ENCODE data around the gene SV2B. TPM values are rescaled to one million over a fixed set of nuclear protein-coding genes. Genes with fewer than 3 reads are reported as not detected.

SV2B gene
- total and polyA plus RNA-seq, 2 donors from 2014 or later: 0.17 to 3.9 TPM

- Histone ChIP-seq H3K36me3 (ENCODE audit: control insufficient read depth in 2 of 3, insufficient read depth in 3 of 3, low read length in 3 of 3) (no peaks in the 10 kb centered on the region), H3K27me3 (ENCODE audit: control insufficient read depth, insufficient read depth, low read length) (no peaks in the 10 kb centered on the region), H3K9ac (ENCODE audit: low read length in 3 of 3) (no peak overlapping the region), H3K4me3 (ENCODE audit: low read length in 3 of 3) (no peak overlapping the region), H3K4me1 (ENCODE audit: control insufficient read depth in 2 of 3, insufficient read depth in 2 of 3, low read depth in 1 of 3, low read length in 3 of 3) (no peaks in the 10 kb centered on the region), H3K9me3 (ENCODE audit: control insufficient read depth in 2 of 3, insufficient read depth in 1 of 3, low read length in 3 of 3) (no peaks in the 10 kb centered on the region), H3K27ac (ENCODE audit: low read depth in 2 of 2, low read length in 2 of 2) (no peak overlapping the region)
- intact Hi-C loops (cut with DNase I): no loop called here
- no peak for TF ChIP-seq CTCF (IDR thresholded peaks at IDR 0.05; ENCODE audit: borderline replicate concordance, extremely low read depth, insufficient read depth)
- FAIRE-seq (no peak), DNase-seq (no peak)
Measured at GRCh38 chr15:91282486-91282885, 182.4 kb downstream of the SV2B start.

GRCh38 chr15:91283155-91283554 is 183.1 kb downstream of the SV2B start:
- Histone ChIP-seq H3K27ac (ENCODE audit: low read depth in 2 of 2, low read length in 2 of 2) (no peak overlapping the region), H3K9me3 (ENCODE audit: control insufficient read depth in 2 of 3, insufficient read depth in 1 of 3, low read length in 3 of 3) (no peaks in the 10 kb centered on the region), H3K4me3 (ENCODE audit: low read length in 3 of 3) (no peak overlapping the region), H3K4me1 (ENCODE audit: control insufficient read depth in 2 of 3, insufficient read depth in 2 of 3, low read depth in 1 of 3, low read length in 3 of 3) (no peaks in the 10 kb centered on the region), H3K36me3 (ENCODE audit: control insufficient read depth in 2 of 3, insufficient read depth in 3 of 3, low read length in 3 of 3) (no peaks in the 10 kb centered on the region), H3K9ac (ENCODE audit: low read length in 3 of 3) (no peak overlapping the region), H3K27me3 (ENCODE audit: control insufficient read depth, insufficient read depth, low read length) (no peaks in the 10 kb centered on the region)
- DNase-seq (no peak), FAIRE-seq (no peak)
- intact Hi-C loops (cut with DNase I): no loop called here
- no peak for TF ChIP-seq CTCF (IDR thresholded peaks at IDR 0.05; ENCODE audit: borderline replicate concordance, extremely low read depth, insufficient read depth)

GRCh38 chr15:91284758-91285466 is 184.9 kb downstream of the SV2B start:
- no peak for TF ChIP-seq CTCF (IDR thresholded peaks at IDR 0.05; ENCODE audit: borderline replicate concordance, extremely low read depth, insufficient read depth)
- intact Hi-C loops (cut with DNase I): no loop called here
- no peak for FAIRE-seq
- H3K27ac ChIP-seq (ENCODE audit: low read depth in 2 of 2, low read length in 2 of 2): no peak overlapping the region
- no peak overlapping the region for H3K9ac ChIP-seq (ENCODE audit: low read length in 3 of 3)
- DNase-seq: no peak
- no peak overlapping the region for H3K4me3 ChIP-seq (ENCODE audit: low read length in 3 of 3)
- H3K36me3 ChIP-seq (ENCODE audit: control insufficient read depth in 2 of 3, insufficient read depth in 3 of 3, low read length in 3 of 3): no peaks in the 10 kb centered on the region
- no peaks in the 10 kb centered on the region for H3K27me3 ChIP-seq (ENCODE audit: control insufficient read depth, insufficient read depth, low read length)
- H3K4me1 ChIP-seq (ENCODE audit: control insufficient read depth in 2 of 3, insufficient read depth in 2 of 3, low read depth in 1 of 3, low read length in 3 of 3): no peaks in the 10 kb centered on the region
- H3K9me3 ChIP-seq (ENCODE audit: control insufficient read depth in 2 of 3, insufficient read depth in 1 of 3, low read length in 3 of 3): no peaks in the 10 kb centered on the region

GRCh38 chr15:91289324-91289723 is 189.3 kb downstream of the SV2B start:
- H3K9me3 ChIP-seq (ENCODE audit: control insufficient read depth in 2 of 3, insufficient read depth in 1 of 3, low read length in 3 of 3): no peaks in the 10 kb centered on the region
- no peak for DNase-seq
- no peaks in the 10 kb centered on the region for H3K36me3 ChIP-seq (ENCODE audit: control insufficient read depth in 2 of 3, insufficient read depth in 3 of 3, low read length in 3 of 3)
- H3K9ac ChIP-seq (ENCODE audit: low read length in 3 of 3): no peak overlapping the region
- no peak for TF ChIP-seq CTCF (IDR thresholded peaks at IDR 0.05; ENCODE audit: borderline replicate concordance, extremely low read depth, insufficient read depth)
- H3K27ac ChIP-seq (ENCODE audit: low read depth in 2 of 2, low read length in 2 of 2): no peak overlapping the region
- H3K27me3 ChIP-seq (ENCODE audit: control insufficient read depth, insufficient read depth, low read length): no peaks in the 10 kb centered on the region
- H3K4me3 ChIP-seq (ENCODE audit: low read length in 3 of 3): no peak overlapping the region
- no peak for FAIRE-seq
- intact Hi-C loops (cut with DNase I): no loop called here
- H3K4me1 ChIP-seq (ENCODE audit: control insufficient read depth in 2 of 3, insufficient read depth in 2 of 3, low read depth in 1 of 3, low read length in 3 of 3): no peaks in the 10 kb centered on the region
